PC-3 (cell line): Measurements from ENCODE around the gene STH. TPM values are rescaled to one million over a fixed set of nuclear protein-coding genes. Genes with fewer than 3 reads are reported as not detected.

Source experiments
- ATAC-seq: fragments of 200-7000 bp; cut with Tn5 transposase; 2 replicates; pipeline ENCODE4 v1.9.1; 2020; ENCODE audit warnings: mild to moderate bottlenecking, moderate library complexity
- BruUV-seq: library from RNA; stranded (reverse); fragments of 400-500 nt; replicated peaks from 2 replicates; lab custom pipeline; 2021; lab: Mats Ljungman, UMichigan
- CTCF ChIA-PET: fragments of 300-600 bp; sonication (Branson Sonifier 250); formaldehyde crosslinking; loops from one replicate; lab custom pipeline; 2022; ENCODE audit warnings: antibody characterized with exemption; lab: Charles Lee
- POLR2A ChIA-PET: fragments of 300-600 bp; sonication (Branson Sonifier 250); formaldehyde crosslinking; loops from one replicate; lab custom pipeline; 2022; ENCODE audit warnings: antibody characterized with exemption; ENCODE audit not compliant: unreplicated experiment; lab: Charles Lee
- DNase-seq: peaks from one replicate; pipeline ENCODE4 v3.0.0-alpha.2; 2015
- H2AFZ ChIP-seq: fragments of 300-600 bp; sonication (generic); 2 replicates; pipeline ENCODE4 v1.6.0; 2016; ENCODE audit warnings: antibody characterized with exemption, low read length
- H3F3A ChIP-seq: fragments of 300-600 bp; sonication (generic); one replicate; pipeline ENCODE4 v1.6.0; 2017; ENCODE audit warnings: antibody characterized with exemption, low read length, control low read depth, mild to moderate bottlenecking; ENCODE audit not compliant: unreplicated experiment
- H3K27ac ChIP-seq: fragments of 300-600 bp; sonication (generic); 2 replicates; pipeline ENCODE4 v1.5.1; 2016; ENCODE audit warnings: mild to moderate bottlenecking, low read length
- H3K27me3 ChIP-seq: fragments of 300-600 bp; sonication (generic); 2 replicates; pipeline ENCODE4 v1.6.1; 2016; ENCODE audit warnings: low read length, mixed read lengths
- H3K36me3 ChIP-seq: fragments of 300-600 bp; sonication (generic); 2 replicates; pipeline ENCODE4 v1.6.1; 2016; ENCODE audit warnings: low read depth, mixed run types, low read length, mixed read lengths
- H3K4me1 ChIP-seq: fragments of 300-600 bp; sonication (generic); 2 replicates; pipeline ENCODE4 v1.5.1; 2016; ENCODE audit warnings: low read length; ENCODE audit not compliant: insufficient read depth
- H3K4me2 ChIP-seq: fragments of 300-600 bp; sonication (generic); 2 replicates; pipeline ENCODE4 v1.6.0; 2016; ENCODE audit warnings: low read length
- H3K4me3 ChIP-seq: fragments of 300-600 bp; sonication (generic); 2 replicates; pipeline ENCODE4 v1.5.1; 2016; ENCODE audit warnings: mild to moderate bottlenecking, low read length, mixed read lengths
- H3K79me2 ChIP-seq: fragments of 300-600 bp; sonication (generic); 2 replicates; pipeline ENCODE4 v1.6.1; 2017; ENCODE audit warnings: low read length, mixed read lengths
- H3K9ac ChIP-seq: fragments of 300-600 bp; sonication (generic); 2 replicates; pipeline ENCODE4 v1.6.0; 2016; ENCODE audit warnings: mild to moderate bottlenecking, low read length
- H3K9me2 ChIP-seq: fragments of 300-600 bp; sonication (generic); replicated peaks from 2 replicates; pipeline ENCODE4 v1.6.1; 2016; ENCODE audit warnings: mixed run types, low read length, mixed read lengths
- H3K9me3 ChIP-seq: fragments of 300-600 bp; sonication (generic); 2 replicates; pipeline ENCODE4 v1.6.1; 2016; ENCODE audit warnings: low read length, mixed read lengths
- H4K20me1 ChIP-seq: fragments of 300-600 bp; sonication (generic); 2 replicates; pipeline ENCODE4 v1.6.1; 2016; ENCODE audit warnings: low read length, mixed read lengths
- CTCF ChIP-seq: fragments of 300-600 bp; sonication (generic); conservative IDR thresholded peaks from 2 replicates; pipeline ENCODE4 v1.5.1; 2017; ENCODE audit warnings: antibody characterized with exemption, low read depth, mild to moderate bottlenecking, low read length
- EZH2 ChIP-seq: fragments of 300-600 bp; sonication (generic); IDR thresholded peaks from one replicate; pipeline ENCODE4 v1.6.1; 2017; ENCODE audit warnings: antibody characterized with exemption, mild to moderate bottlenecking, low read length; ENCODE audit not compliant: unreplicated experiment
- EZH2phosphoT487 ChIP-seq: fragments of 300-600 bp; sonication (generic); IDR thresholded peaks from 2 replicates; pipeline ENCODE4 v1.6.1; 2018; ENCODE audit warnings: mild to moderate bottlenecking, antibody characterized with exemption, low read length, borderline replicate concordance
- intact Hi-C: fragments of 100-400 bp; cut with micrococcal nuclease; formaldehyde crosslinking; loops from 2 replicates; pipeline ENCODE4 v1.9.0; 2023
- total RNA-seq: library from RNA; depleted of rRNA; stranded (reverse); fragments of >200 nt; gene quantifications from 2 replicates; pipeline ENCODE4 v1.2.3, GENCODE V29; 2014

Gene STH
- total RNA-seq, 1 experiment from 2014 or later: not detected

- H3K4me2 ChIP-seq: no peak overlapping the region
- no peaks in the 10 kb centered on the region for H4K20me1 ChIP-seq
- TF ChIP-seq CTCF (no peak), EZH2phosphoT487 (no peak), EZH2 (no peak)
- H3K4me1 ChIP-seq: no peaks in the 10 kb centered on the region
- H3F3A ChIP-seq: no peaks in the 10 kb centered on the region
- no TSS peak for BruUV-seq
- no peaks in the 10 kb centered on the region for H3K9me2 ChIP-seq
- no peak overlapping the region for H3K27ac ChIP-seq
- H3K36me3 ChIP-seq: peaks cover 38% of the 10 kb centered on the region
- no peak overlapping the region for H2AFZ ChIP-seq
- DNase-seq: no peak
- H3K9me3 ChIP-seq: no peaks in the 10 kb centered on the region
- no peaks in the 10 kb centered on the region for H3K27me3 ChIP-seq
- intact Hi-C loops: no loop called here
- POLR2A ChIA-PET: no interaction called here
- CTCF ChIA-PET: no interaction called here
- H3K79me2 ChIP-seq: no peaks in the 10 kb centered on the region
- no peak overlapping the region for H3K4me3 ChIP-seq
- H3K9ac ChIP-seq: no peak overlapping the region
- ATAC-seq: no peak
Measured at GRCh38 chr17:46027976-46028325, 28.9 kb downstream of the STH start.

GRCh38 chr17:46028374-46028773 is 29.3 kb downstream of the STH start:
- ATAC-seq (no peak), DNase-seq (no peak)
- BruUV-seq: no TSS peak
- Histone ChIP-seq H3K9ac (no peak overlapping the region), H3K9me2 (no peaks in the 10 kb centered on the region), H3K4me2 (no peak overlapping the region), H3K4me3 (no peak overlapping the region), H4K20me1 (no peaks in the 10 kb centered on the region), H3K9me3 (no peaks in the 10 kb centered on the region), H3K79me2 (no peaks in the 10 kb centered on the region), H3K4me1 (no peaks in the 10 kb centered on the region), H3F3A (no peaks in the 10 kb centered on the region), H3K27ac (no peak overlapping the region), H3K27me3 (no peaks in the 10 kb centered on the region), H3K36me3 (peaks cover 38% of the 10 kb centered on the region; the same call in 1 of the 2 replicates), H2AFZ (no peak overlapping the region)
- POLR2A ChIA-PET: no interaction called here
- CTCF ChIA-PET: no interaction called here
- TF ChIP-seq EZH2phosphoT487 (no peak), EZH2 (no peak), CTCF (no peak)
- intact Hi-C loops: no loop called here

- ATAC-seq: no peak
- Histone ChIP-seq H3K27ac (no peak overlapping the region), H2AFZ (no peak overlapping the region), H3K9me3 (no peaks in the 10 kb centered on the region), H3K4me2 (no peak overlapping the region), H3F3A (no peaks in the 10 kb centered on the region), H3K4me3 (no peak overlapping the region), H3K9me2 (no peaks in the 10 kb centered on the region), H3K4me1 (no peaks in the 10 kb centered on the region), H3K36me3 (peaks cover 45% of the 10 kb centered on the region), H3K9ac (no peak overlapping the region), H4K20me1 (no peaks in the 10 kb centered on the region; the same call in 1 of the 2 replicates), H3K79me2 (no peaks in the 10 kb centered on the region), H3K27me3 (no peaks in the 10 kb centered on the region)
- TF ChIP-seq EZH2: no peak
- no peak for TF ChIP-seq CTCF
- TF ChIP-seq EZH2phosphoT487: no peak
- no peak for DNase-seq
- intact Hi-C loops: no loop called here
- ChIA-PET POLR2A (no interaction called here), CTCF (no interaction called here)
- BruUV-seq: no TSS peak
Measured at GRCh38 chr17:46028981-46029565, 30.0 kb downstream of the STH start.
